ENCODE data around the gene UMAD1. TPM values are rescaled to one million over a fixed set of nuclear protein-coding genes. Genes with fewer than 3 reads are reported as not detected.

Gene UMAD1
- total RNA-seq, 1 donor from 2014 or later, result 9.3 TPM

DNA sequence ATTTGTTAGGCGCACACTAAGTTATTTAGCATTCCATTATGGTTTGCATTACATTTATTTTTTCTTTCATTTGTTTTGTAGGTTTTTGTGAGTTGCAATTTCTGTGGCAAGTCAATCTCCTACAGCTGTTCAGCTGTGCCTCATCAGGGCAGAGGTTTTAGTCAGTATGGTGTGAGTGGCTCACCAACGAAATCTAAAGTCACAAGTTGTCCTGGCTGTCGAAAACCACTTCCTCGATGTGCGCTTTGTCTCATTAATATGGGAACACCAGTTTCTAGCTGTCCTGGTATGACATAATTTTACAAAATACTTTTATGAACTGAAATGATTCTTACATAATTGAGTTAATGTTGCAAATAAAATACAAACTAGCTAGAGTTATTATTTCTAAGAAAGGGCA lies 44.4 kb upstream of the UMAD1 start:
- no peaks in the 10 kb centered on the region for H3K9me3 ChIP-seq (ENCODE audit: insufficient read depth, low read depth, low read length)
- DNase-seq (ENCODE audit: low read depth) (no peak), FAIRE-seq (no peak)
- Mint-ChIP-seq H3K27me3 (ENCODE audit: low read depth, unreplicated experiment) (no peaks in the 10 kb centered on the region), H3K27ac (ENCODE audit: unreplicated experiment) (no peak overlapping the region), H3K9me3 (ENCODE audit: unreplicated experiment) (peaks cover 2% of the 10 kb centered on the region), H3K4me3 (ENCODE audit: unreplicated experiment) (no peak overlapping the region), H3K4me1 (ENCODE audit: low read depth, unreplicated experiment) (no peaks in the 10 kb centered on the region), H3K36me3 (ENCODE audit: low read depth, unreplicated experiment) (peaks cover 12% of the 10 kb centered on the region)
- no peaks in the 10 kb centered on the region for H3K79me2 ChIP-seq (ENCODE audit: insufficient read depth, low read length)
- no peak overlapping the region for H3K27ac ChIP-seq (ENCODE audit: low read depth, low read length)
- H3K4me2 ChIP-seq (ENCODE audit: low read length), result no peak overlapping the region
- H3K27me3 ChIP-seq (ENCODE audit: insufficient read depth, low read length), result no peaks in the 10 kb centered on the region
- TF ChIP-seq, protein P1, sequence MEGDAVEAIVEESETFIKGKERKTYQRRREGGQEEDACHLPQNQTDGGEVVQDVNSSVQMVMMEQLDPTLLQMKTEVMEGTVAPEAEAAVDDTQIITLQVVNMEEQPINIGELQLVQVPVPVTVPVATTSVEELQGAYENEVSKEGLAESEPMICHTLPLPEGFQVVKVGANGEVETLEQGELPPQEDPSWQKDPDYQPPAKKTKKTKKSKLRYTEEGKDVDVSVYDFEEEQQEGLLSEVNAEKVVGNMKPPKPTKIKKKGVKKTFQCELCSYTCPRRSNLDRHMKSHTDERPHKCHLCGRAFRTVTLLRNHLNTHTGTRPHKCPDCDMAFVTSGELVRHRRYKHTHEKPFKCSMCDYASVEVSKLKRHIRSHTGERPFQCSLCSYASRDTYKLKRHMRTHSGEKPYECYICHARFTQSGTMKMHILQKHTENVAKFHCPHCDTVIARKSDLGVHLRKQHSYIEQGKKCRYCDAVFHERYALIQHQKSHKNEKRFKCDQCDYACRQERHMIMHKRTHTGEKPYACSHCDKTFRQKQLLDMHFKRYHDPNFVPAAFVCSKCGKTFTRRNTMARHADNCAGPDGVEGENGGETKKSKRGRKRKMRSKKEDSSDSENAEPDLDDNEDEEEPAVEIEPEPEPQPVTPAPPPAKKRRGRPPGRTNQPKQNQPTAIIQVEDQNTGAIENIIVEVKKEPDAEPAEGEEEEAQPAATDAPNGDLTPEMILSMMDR (IDR thresholded peaks at IDR 0.05; ENCODE audit: insufficient read depth, low read depth, low read length), result no peak
- no peak for TF ChIP-seq EZH2 (IDR thresholded peaks at IDR 0.05; ENCODE audit: insufficient read depth, low read length)
- no peak overlapping the region for H3K4me3 ChIP-seq (ENCODE audit: insufficient read depth, low read depth, low read length)
- no peaks in the 10 kb centered on the region for H3K4me1 ChIP-seq (ENCODE audit: insufficient read depth, low read length)
- H2AFZ ChIP-seq (ENCODE audit: low read depth, low read length), result no peak overlapping the region
- no peaks in the 10 kb centered on the region for H4K20me1 ChIP-seq (ENCODE audit: insufficient read depth, low read length)
- no peak overlapping the region for H3K9ac ChIP-seq (ENCODE audit: low read length)
- H3K36me3 ChIP-seq (ENCODE audit: insufficient read depth, low read length), result peaks cover 5% of the 10 kb centered on the region

DNA sequence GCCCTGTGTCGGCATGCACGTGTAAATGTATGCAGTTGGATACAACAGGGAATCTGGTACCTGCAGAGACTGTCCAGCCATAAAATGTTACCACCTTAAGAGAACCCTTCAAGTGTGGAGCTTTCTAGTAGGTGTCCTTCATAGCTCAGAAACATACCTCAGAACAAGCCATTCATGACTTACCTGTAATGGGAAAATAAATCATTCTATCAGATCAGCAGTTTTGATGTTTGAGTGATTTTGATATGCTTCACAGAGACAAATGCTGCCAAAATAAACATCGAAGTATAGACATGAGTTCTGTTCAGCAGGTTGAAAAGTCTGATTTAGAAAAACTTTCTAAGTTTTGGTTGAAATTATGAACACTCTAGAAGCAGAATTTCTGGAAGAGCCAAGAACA lies 33.5 kb upstream of the UMAD1 start:
- Histone ChIP-seq H3K27me3 (ENCODE audit: insufficient read depth, low read length) (no peaks in the 10 kb centered on the region), H4K20me1 (ENCODE audit: insufficient read depth, low read length) (no peaks in the 10 kb centered on the region), H3K9me3 (ENCODE audit: insufficient read depth, low read depth, low read length) (no peaks in the 10 kb centered on the region), H3K79me2 (ENCODE audit: insufficient read depth, low read length) (no peaks in the 10 kb centered on the region), H3K4me1 (ENCODE audit: insufficient read depth, low read length) (no peaks in the 10 kb centered on the region), H3K4me3 (ENCODE audit: insufficient read depth, low read depth, low read length) (no peak overlapping the region), H2AFZ (ENCODE audit: low read depth, low read length) (no peak overlapping the region), H3K27ac (ENCODE audit: low read depth, low read length) (no peak overlapping the region), H3K36me3 (ENCODE audit: insufficient read depth, low read length) (no peaks in the 10 kb centered on the region), H3K9ac (ENCODE audit: low read length) (no peak overlapping the region), H3K4me2 (ENCODE audit: low read length) (no peak overlapping the region)
- FAIRE-seq (no peak), DNase-seq (ENCODE audit: low read depth) (no peak)
- Mint-ChIP-seq H3K36me3 (ENCODE audit: low read depth, unreplicated experiment) (no peaks in the 10 kb centered on the region), H3K4me3 (ENCODE audit: unreplicated experiment) (no peak overlapping the region), H3K27me3 (ENCODE audit: low read depth, unreplicated experiment) (no peaks in the 10 kb centered on the region), H3K9me3 (ENCODE audit: unreplicated experiment) (no peaks in the 10 kb centered on the region), H3K27ac (ENCODE audit: unreplicated experiment) (no peak overlapping the region), H3K4me1 (ENCODE audit: low read depth, unreplicated experiment) (no peaks in the 10 kb centered on the region)
- TF ChIP-seq, protein P1 (IDR thresholded peaks at IDR 0.05; ENCODE audit: insufficient read depth, low read depth, low read length), result no peak
- TF ChIP-seq EZH2 (IDR thresholded peaks at IDR 0.05; ENCODE audit: insufficient read depth, low read length), result no peak

DNA sequence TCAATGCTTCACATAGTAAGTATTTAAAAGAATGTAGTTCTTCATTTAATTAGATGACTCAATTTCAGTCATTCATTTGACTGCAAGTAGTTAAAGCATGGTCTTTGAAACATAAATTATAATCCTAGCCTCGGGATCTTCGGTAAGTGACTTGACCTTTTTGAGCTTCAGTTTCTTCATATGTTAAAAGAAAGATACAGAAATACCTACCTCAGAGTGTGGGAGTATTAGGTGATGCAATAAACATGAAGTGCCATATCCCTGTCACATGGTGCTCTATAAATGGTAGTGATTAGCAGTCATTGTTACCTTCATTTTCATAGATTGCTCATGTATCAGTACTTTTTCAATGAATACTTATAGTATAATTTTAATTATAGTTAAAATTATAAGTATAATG lies 31.2 kb upstream of the UMAD1 start:
- Mint-ChIP-seq H3K36me3 (ENCODE audit: low read depth, unreplicated experiment) (no peaks in the 10 kb centered on the region), H3K4me1 (ENCODE audit: low read depth, unreplicated experiment) (no peaks in the 10 kb centered on the region), H3K27ac (ENCODE audit: unreplicated experiment) (no peak overlapping the region), H3K4me3 (ENCODE audit: unreplicated experiment) (no peak overlapping the region), H3K27me3 (ENCODE audit: low read depth, unreplicated experiment) (no peaks in the 10 kb centered on the region), H3K9me3 (ENCODE audit: unreplicated experiment) (no peaks in the 10 kb centered on the region)
- Histone ChIP-seq H3K79me2 (ENCODE audit: insufficient read depth, low read length) (no peaks in the 10 kb centered on the region), H3K4me2 (ENCODE audit: low read length) (no peak overlapping the region), H3K27me3 (ENCODE audit: insufficient read depth, low read length) (no peaks in the 10 kb centered on the region), H3K9me3 (ENCODE audit: insufficient read depth, low read depth, low read length) (no peaks in the 10 kb centered on the region), H4K20me1 (ENCODE audit: insufficient read depth, low read length) (no peaks in the 10 kb centered on the region), H2AFZ (ENCODE audit: low read depth, low read length) (no peak overlapping the region), H3K4me3 (ENCODE audit: insufficient read depth, low read depth, low read length) (no peak overlapping the region), H3K9ac (ENCODE audit: low read length) (no peak overlapping the region), H3K4me1 (ENCODE audit: insufficient read depth, low read length) (no peaks in the 10 kb centered on the region), H3K27ac (ENCODE audit: low read depth, low read length) (no peak overlapping the region), H3K36me3 (ENCODE audit: insufficient read depth, low read length) (no peaks in the 10 kb centered on the region)
- DNase-seq (ENCODE audit: low read depth) (no peak), FAIRE-seq (no peak)
- no peak for TF ChIP-seq EZH2 (IDR thresholded peaks at IDR 0.05; ENCODE audit: insufficient read depth, low read length)
- TF ChIP-seq, protein P1 (IDR thresholded peaks at IDR 0.05; ENCODE audit: insufficient read depth, low read depth, low read length), result no peak
